ENCODE results near the gene DOC2B.

DNA sequence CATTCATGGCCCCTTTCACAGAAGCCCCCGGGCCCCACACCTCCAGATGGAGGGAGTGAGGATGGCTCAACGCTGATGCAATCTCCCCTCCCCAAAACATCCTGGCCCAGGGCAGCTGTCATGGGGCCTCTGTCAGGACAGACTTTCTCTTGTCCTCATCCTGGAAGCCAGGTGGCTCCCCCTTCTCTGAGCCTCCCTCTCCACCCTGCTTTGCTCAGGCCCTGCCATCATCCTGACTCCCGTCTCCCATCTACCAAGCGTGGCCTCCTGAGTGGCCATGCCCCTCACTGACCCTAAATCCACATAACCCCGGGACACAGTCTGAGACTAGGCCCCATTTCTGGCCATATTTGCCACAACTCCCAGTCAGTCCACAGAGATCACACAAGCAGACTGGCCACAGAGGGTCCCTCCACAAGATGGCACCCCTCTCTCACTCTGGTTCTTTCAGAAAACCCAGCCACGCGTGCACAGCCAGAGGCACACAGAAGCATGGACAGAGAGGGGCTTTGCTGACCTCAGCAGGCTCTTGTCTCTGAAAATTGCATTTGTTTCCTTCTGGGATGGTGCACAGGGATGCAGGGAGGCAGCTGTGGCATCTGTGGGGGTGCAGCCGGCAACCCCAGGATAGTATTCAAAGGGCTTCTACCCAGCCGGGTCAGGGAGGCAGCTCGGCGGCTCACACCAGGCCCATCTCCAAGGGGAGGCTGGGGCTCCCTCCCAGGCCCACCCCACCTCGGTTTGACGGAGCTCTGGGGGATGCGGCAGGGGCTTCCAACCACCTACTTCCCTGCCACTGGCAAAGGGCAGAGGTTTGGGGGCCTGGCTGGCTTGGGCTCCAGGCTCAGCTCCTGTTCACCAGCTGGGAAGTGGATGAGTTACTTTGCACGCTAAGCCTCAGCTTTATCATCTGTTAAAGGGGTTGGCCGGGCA, 16.9 kb downstream of the DOC2B start:
- TF ChIP-seq EZH2 (IDR thresholded peaks at IDR 0.05; ENCODE audit: borderline replicate concordance, low read length) (no peak), CTCF (conservative IDR thresholded peaks at IDR 0.05 in 1 of 2, IDR thresholded peaks at IDR 0.05 in 1 of 2; ENCODE audit: extremely low read depth in 1 of 2, insufficient read depth in 1 of 2, low read depth in 1 of 2, low read length in 2 of 2) (peak in 1 of 2 donors; percentile 52)
